Activated naive CD8-positive, alpha-beta T cell treated with anti-CD3 and anti-CD28 coated beads, Interleukin-2, amount 50 U/mL, for 24 hours (primary cell): ENCODE data around the gene WDR45B.

Source experiments
- ATAC-seq: fragments of 150-1000 bp; cut with Tn5 transposase; one replicate; pipeline ENCODE4 v1.10.0; 2021
- DNase-seq: peaks from one replicate; pipeline ENCODE4 v3.0.0; 2021
- H3K27ac Mint-ChIP-seq: one replicate; pipeline ENCODE4 v1.8.0; 2021; ENCODE audit warnings: mild to moderate bottlenecking, mixed read lengths
- H3K27me3 Mint-ChIP-seq: one replicate; pipeline ENCODE4 v1.8.0; 2021; ENCODE audit warnings: mixed read lengths
- H3K36me3 Mint-ChIP-seq: one replicate; pipeline ENCODE4 v1.8.0; 2021; ENCODE audit warnings: low read depth, mixed read lengths
- H3K4me1 Mint-ChIP-seq: one replicate; pipeline ENCODE4 v1.8.0; 2021; ENCODE audit warnings: mixed read lengths
- H3K4me3 Mint-ChIP-seq: one replicate; pipeline ENCODE4 v1.8.0; 2021; ENCODE audit warnings: mild to moderate bottlenecking, moderate library complexity, mixed read lengths
- H3K9me3 Mint-ChIP-seq: one replicate; pipeline ENCODE4 v1.8.0; 2021; ENCODE audit warnings: mixed read lengths

The WDR45B gene

GRCh38 chr17:82684228-82684841, 36.1 kb upstream of the WDR45B start:
- H3K27ac Mint-ChIP-seq = no peak overlapping the region
- H3K36me3 Mint-ChIP-seq = peaks cover 6% of the 10 kb centered on the region
- DNase-seq (no peak), ATAC-seq (no peak)
- no peak overlapping the region for H3K4me3 Mint-ChIP-seq
- H3K9me3 Mint-ChIP-seq = peaks cover 7% of the 10 kb centered on the region
- H3K4me1 Mint-ChIP-seq = no peaks in the 10 kb centered on the region
- H3K27me3 Mint-ChIP-seq = no peaks in the 10 kb centered on the region

GRCh38 chr17:82683534-82683933, 35.3 kb upstream of the WDR45B start:
- Mint-ChIP-seq H3K27ac (no peak overlapping the region), H3K4me1 (no peaks in the 10 kb centered on the region), H3K36me3 (peaks cover 6% of the 10 kb centered on the region), H3K27me3 (no peaks in the 10 kb centered on the region), H3K9me3 (peaks cover 7% of the 10 kb centered on the region), H3K4me3 (no peak overlapping the region)
- no peak for DNase-seq
- ATAC-seq = no peak

- DNase-seq (no peak), ATAC-seq (no peak)
- no peak overlapping the region for H3K27ac Mint-ChIP-seq
- no peaks in the 10 kb centered on the region for H3K27me3 Mint-ChIP-seq
- no peaks in the 10 kb centered on the region for H3K4me1 Mint-ChIP-seq
- H3K4me3 Mint-ChIP-seq = no peak overlapping the region
- peaks cover 7% of the 10 kb centered on the region for H3K9me3 Mint-ChIP-seq
- H3K36me3 Mint-ChIP-seq = peaks cover 6% of the 10 kb centered on the region
These were observed 33.3 kb upstream of the WDR45B start for GRCh38 chr17:82681547-82681946.

- no peaks in the 10 kb centered on the region for H3K4me1 Mint-ChIP-seq
These were observed 31.6 kb upstream of the WDR45B start for GRCh38 chr17:82679586-82680465.

GRCh38 chr17:82678265-82678891, 30.1 kb upstream of the WDR45B start:
- H3K36me3 Mint-ChIP-seq = peaks cover 6% of the 10 kb centered on the region
- no peaks in the 10 kb centered on the region for H3K27me3 Mint-ChIP-seq
- no peak overlapping the region for H3K4me3 Mint-ChIP-seq
- no peak overlapping the region for H3K27ac Mint-ChIP-seq
- H3K9me3 Mint-ChIP-seq = peaks cover 7% of the 10 kb centered on the region
- DNase-seq (no peak), ATAC-seq (no peak)
- H3K4me1 Mint-ChIP-seq = no peaks in the 10 kb centered on the region

More at GRCh38 chr17:82679586-82680465, 31.6 kb upstream of the WDR45B start:
- Mint-ChIP-seq H3K9me3 (peaks cover 7% of the 10 kb centered on the region), H3K27me3 (no peaks in the 10 kb centered on the region), H3K36me3 (peaks cover 6% of the 10 kb centered on the region), H3K4me3 (no peak overlapping the region), H3K27ac (no peak overlapping the region)
- DNase-seq (no peak), ATAC-seq (no peak)

- DNase-seq (no peak), ATAC-seq (no peak)
- H3K27me3 Mint-ChIP-seq = no peaks in the 10 kb centered on the region
- no peak overlapping the region for H3K4me3 Mint-ChIP-seq
- no peak overlapping the region for H3K27ac Mint-ChIP-seq
- peaks cover 6% of the 10 kb centered on the region for H3K36me3 Mint-ChIP-seq
- H3K9me3 Mint-ChIP-seq = peaks cover 7% of the 10 kb centered on the region
- no peaks in the 10 kb centered on the region for H3K4me1 Mint-ChIP-seq
These were observed 29.2 kb upstream of the WDR45B start for GRCh38 chr17:82677353-82677925.

GRCh38 chr17:82675476-82676245, 27.4 kb upstream of the WDR45B start:
- no peaks in the 10 kb centered on the region for H3K36me3 Mint-ChIP-seq
- no peak for DNase-seq
- H3K9me3 Mint-ChIP-seq = no peaks in the 10 kb centered on the region
- H3K27me3 Mint-ChIP-seq = no peaks in the 10 kb centered on the region
- no peaks in the 10 kb centered on the region for H3K4me1 Mint-ChIP-seq
- no peak overlapping the region for H3K4me3 Mint-ChIP-seq
- ATAC-seq = no peak
- no peak overlapping the region for H3K27ac Mint-ChIP-seq

GRCh38 chr17:82674656-82675475, 26.6 kb upstream of the WDR45B start:
- Mint-ChIP-seq H3K27me3 (no peaks in the 10 kb centered on the region), H3K9me3 (no peaks in the 10 kb centered on the region), H3K4me1 (no peaks in the 10 kb centered on the region), H3K27ac (no peak overlapping the region), H3K4me3 (no peak overlapping the region), H3K36me3 (no peaks in the 10 kb centered on the region)
- no peak for ATAC-seq
- DNase-seq = no peak

- Mint-ChIP-seq H3K36me3 (no peaks in the 10 kb centered on the region), H3K9me3 (no peaks in the 10 kb centered on the region), H3K27ac (no peak overlapping the region), H3K4me1 (peaks cover 4% of the 10 kb centered on the region), H3K27me3 (no peaks in the 10 kb centered on the region), H3K4me3 (no peak overlapping the region)
- no peak for DNase-seq
- ATAC-seq = no peak
These were observed 22.6 kb upstream of the WDR45B start for GRCh38 chr17:82670661-82671450.

- H3K4me1 Mint-ChIP-seq = peaks cover 4% of the 10 kb centered on the region
- no peaks in the 10 kb centered on the region for H3K9me3 Mint-ChIP-seq
- DNase-seq = peak; percentile 39
- H3K27me3 Mint-ChIP-seq = no peaks in the 10 kb centered on the region
- H3K36me3 Mint-ChIP-seq = no peaks in the 10 kb centered on the region
- peak overlapping the region; percentile 26 for H3K4me3 Mint-ChIP-seq
- peak; percentile 92 for ATAC-seq
- H3K27ac Mint-ChIP-seq = no peak overlapping the region
These were observed 20.4 kb upstream of the WDR45B start for GRCh38 chr17:82668631-82669099.

- peaks cover 4% of the 10 kb centered on the region for H3K4me1 Mint-ChIP-seq
- no peaks in the 10 kb centered on the region for H3K36me3 Mint-ChIP-seq
- H3K4me3 Mint-ChIP-seq = no peak overlapping the region
- H3K27me3 Mint-ChIP-seq = no peaks in the 10 kb centered on the region
- H3K9me3 Mint-ChIP-seq = no peaks in the 10 kb centered on the region
- no peak for DNase-seq
- ATAC-seq = no peak
- H3K27ac Mint-ChIP-seq = no peak overlapping the region
These were observed 19.9 kb upstream of the WDR45B start for GRCh38 chr17:82668024-82668630.

- H3K9me3 Mint-ChIP-seq = no peaks in the 10 kb centered on the region
- H3K27ac Mint-ChIP-seq = no peak overlapping the region
- no peak for DNase-seq
- H3K4me1 Mint-ChIP-seq = peaks cover 4% of the 10 kb centered on the region
- no peaks in the 10 kb centered on the region for H3K27me3 Mint-ChIP-seq
- no peak overlapping the region for H3K4me3 Mint-ChIP-seq
- no peaks in the 10 kb centered on the region for H3K36me3 Mint-ChIP-seq
- ATAC-seq = no peak
These were observed 19.4 kb upstream of the WDR45B start for GRCh38 chr17:82667668-82668000.
